Measurements from ENCODE around the gene LRRC56. TPM values are rescaled to one million over a fixed set of nuclear protein-coding genes. Genes with fewer than 3 reads are reported as not detected.

LRRC56 gene
- total RNA-seq, 1 experiment from 2014 or later, result 0.34 TPM

GRCh38 chr11:521177-521688 is 16.1 kb upstream of the LRRC56 start:
- DNase-seq (ENCODE audit: low read depth), result no peak

GRCh38 chr11:526192-526591 is 11.1 kb upstream of the LRRC56 start:
- no peak for DNase-seq (ENCODE audit: low read depth)

DNA sequence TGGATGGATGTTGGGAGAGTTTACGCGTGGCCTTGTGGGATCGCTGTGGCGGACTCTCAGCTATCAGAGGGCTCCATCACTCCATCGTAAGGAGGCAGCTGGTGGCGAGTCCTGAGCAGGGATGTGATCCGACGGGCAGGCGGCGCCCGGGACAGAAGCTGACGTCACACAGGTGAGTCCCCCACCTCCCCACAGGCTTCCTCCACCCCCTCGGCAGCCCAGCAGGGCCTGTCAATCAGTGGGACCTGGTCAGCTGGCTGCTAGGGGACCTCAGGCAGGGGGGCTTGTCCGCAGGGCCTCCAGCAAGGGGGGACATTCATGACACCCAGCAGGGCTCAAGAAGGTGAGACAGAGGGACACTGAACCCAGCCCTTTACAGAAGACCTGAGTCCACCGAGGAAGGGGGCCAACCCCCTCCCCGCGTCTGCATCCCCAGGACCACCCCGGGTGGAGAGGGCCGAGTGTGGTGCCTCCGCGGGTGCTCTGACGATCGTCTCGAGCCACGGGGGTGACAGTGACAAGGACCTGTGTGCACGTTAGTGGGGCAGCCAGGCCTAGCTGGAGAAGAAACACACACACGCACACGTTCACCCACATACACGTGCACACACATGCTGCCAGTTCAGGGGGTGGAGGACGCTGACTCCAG is 9.0 kb upstream of the LRRC56 start:
- DNase-seq (ENCODE audit: low read depth), result no peak

GRCh38 chr11:528815-529727 is 8.3 kb upstream of the LRRC56 start:
- DNase-seq (ENCODE audit: low read depth), result no peak

DNA sequence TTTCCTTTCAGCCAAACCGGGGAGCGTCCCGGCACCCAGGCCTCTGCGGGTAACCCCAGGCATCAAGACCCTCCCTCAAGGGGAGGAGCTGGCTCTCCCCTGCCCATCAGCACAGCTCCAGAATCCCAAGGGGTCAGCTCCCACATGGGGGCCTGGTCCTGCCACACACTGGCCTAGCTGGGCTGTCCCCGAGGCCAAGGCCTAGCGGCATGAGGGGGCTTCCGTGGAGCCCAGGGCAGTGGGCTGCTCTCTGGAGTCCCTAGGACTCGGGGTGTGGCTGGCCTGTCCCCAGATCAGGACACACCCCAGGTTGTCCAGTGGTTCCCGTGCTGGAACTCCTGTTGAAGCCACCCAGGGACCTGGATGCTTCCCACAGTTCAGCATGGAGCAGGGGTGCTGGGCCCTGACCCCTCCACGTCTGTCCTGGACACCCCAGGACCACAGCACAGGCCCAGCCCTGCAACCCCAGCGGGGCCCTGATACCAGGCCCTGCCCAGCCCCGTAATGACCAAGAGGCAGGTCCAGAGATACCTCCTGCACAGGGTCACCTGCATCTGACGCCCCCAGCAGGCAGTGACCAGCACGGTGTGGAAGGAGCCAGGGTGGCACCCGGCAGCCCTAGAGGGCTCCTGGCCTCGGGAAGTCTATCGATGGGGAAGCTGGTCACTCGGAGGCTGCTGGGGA is 7.5 kb upstream of the LRRC56 start:
- DNase-seq (ENCODE audit: low read depth), result no peak

GRCh38 chr11:530960-531831 is 6.1 kb upstream of the LRRC56 start:
- DNase-seq (ENCODE audit: low read depth), result no peak

DNA sequence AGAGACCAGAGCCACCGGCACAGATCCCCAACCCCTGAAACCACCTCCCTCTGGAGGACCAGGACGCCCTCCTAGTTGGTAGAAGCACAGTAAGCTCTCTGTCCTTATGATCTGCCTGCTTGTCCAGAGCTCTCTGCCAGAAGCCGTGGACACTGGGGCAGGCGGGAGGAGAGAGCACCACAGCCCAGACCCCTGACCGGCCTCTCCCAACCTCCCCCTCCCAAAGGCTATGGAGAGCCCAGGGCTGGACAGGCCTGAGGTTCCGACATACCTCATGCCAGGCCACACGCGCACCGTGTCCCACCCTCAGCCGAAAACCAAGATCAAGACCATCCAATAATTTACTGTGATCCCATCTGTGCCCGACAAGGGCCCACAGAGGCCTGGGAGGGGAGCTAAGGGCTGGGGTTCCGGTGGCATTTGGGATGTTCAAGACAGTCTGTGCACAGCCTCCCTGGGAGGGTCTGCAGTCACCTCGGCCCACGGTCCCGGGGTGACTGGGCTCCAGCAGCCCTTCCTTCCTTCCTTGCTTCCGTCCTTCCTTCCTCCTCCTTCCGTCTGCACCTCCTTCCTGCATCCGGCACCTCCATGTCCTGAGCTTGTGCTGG is 5.3 kb upstream of the LRRC56 start:
- DNase-seq (ENCODE audit: low read depth), result no peak

DNA sequence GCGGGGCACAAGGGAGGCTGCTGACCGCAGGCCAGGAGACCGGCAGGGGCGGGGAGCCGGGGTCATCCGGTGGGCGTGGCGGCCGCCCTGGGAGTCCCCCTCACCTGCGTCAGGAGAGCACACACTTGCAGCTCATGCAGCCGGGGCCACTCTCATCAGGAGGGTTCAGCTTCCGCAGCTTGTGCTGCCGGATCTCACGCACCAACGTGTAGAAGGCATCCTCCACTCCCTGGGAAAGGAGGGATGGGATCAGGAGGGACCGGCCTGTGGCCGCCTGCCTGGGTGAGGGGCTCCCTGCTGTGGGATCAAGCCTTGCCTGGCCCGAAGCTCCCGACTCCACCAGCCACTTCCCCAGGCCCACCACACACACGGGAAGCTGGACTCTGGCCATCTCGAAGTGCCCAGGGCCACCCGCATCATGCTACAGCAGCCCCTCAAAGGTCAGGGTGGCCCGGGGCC is 4.8 kb upstream of the LRRC56 start:
- no peak for DNase-seq (ENCODE audit: low read depth)

DNA sequence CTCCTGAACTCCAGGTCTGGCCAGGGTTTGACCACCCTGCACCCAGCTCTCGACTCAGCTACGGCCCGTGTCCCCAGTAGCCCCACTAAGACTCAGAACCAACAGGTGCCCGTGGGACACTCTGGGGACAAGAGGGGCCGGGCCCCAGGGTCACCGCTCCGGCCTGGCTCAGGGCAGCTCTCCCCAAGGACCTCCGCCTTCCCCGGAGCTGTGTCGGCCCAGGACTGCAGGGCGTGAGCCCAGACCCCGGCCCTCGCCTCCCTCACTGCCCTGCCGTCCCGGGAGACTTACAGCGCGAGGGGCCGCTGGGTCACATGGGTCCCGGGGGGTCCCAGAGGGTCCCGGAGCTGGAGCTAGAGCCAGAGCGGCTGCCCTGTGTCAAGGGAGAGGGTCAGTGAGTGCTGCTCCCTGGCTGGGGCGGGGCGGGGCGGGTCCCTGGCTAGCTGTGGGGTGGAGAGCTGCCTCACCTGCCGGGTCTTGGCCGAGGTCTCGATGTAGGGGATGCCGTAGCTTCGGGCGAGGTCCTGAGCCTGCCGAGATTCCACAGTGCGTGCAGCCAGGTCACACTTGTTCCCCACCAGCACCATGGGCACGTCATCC is 4.2 kb upstream of the LRRC56 start:
- DNase-seq (ENCODE audit: low read depth), result no peak

DNA sequence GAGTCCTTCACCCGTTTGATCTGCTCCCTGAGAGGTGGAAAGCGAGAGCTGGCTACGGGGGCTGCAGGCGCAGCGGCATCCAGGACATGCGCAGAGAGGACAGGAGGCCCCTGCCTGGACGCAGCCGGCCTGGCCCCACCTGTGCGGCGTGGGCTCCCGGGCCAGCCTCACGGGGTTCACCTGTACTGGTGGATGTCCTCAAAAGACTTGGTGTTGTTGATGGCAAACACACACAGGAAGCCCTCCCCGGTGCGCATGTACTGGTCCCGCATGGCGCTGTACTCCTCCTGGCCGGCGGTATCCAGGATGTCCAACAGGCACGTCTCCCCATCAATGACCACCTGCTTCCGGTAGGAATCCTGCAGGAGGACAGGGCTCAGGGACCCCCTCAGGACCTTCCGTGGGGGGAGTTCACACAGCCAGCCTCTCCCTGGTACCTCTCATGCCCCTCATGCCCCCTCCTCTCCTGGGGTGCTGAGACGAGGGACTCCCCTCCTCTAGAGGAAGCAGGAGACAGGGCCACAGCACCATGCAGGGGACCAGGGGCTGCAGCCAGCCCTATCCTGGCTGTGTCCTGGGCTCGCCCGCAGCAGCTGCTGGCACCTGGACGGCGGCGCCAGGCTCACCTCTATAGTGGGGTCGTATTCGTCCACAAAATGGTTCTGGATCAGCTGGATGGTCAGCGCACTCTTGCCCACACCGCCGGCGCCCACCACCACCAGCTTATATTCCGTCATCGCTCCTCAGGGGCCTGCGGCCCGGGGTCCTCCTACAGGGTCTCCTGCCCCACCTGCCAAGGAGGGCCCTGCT is 3.5 kb upstream of the LRRC56 start:
- no peak for DNase-seq (ENCODE audit: low read depth)

GRCh38 chr11:534396-535209 is 2.7 kb upstream of the LRRC56 start:
- no peak for DNase-seq (ENCODE audit: low read depth)

DNA sequence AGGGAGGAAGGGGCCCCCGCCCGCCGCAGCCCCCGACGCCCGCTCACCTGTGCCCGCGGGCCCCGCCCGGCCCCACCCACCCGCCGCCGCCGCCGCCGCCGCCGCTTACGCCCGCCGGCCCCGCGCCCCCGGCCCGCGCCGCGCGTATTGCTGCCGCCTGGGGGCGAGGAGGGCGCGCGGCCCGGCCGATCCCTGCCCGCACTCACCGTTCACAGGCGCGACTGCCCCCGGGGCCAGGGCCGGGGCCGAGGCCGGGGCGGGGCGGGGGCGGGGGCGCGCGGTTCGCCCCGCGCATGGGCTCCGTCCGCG is 2.2 kb upstream of the LRRC56 start:
- DNase-seq (ENCODE audit: low read depth), result no peak

GRCh38 chr11:535519-536454 is 1.5 kb upstream of the LRRC56 start, which contains the start of gene HRAS:
Gene HRAS (minus strand): TSS chr11:535576.
- peak; percentile 88 for DNase-seq (ENCODE audit: low read depth)

GRCh38 chr11:537622-538430 is 499 bp downstream of the LRRC56 start:
- DNase-seq (ENCODE audit: low read depth), result no peak

GRCh38 chr11:538431-539051 is 1.2 kb downstream of the LRRC56 start:
- DNase-seq (ENCODE audit: low read depth), result no peak

- no peak for DNase-seq (ENCODE audit: low read depth)
Measured at GRCh38 chr11:539971-540481, 2.7 kb downstream of the LRRC56 start.
